ENCODE measurements around the gene OR10K1. TPM values are rescaled to one million over a fixed set of nuclear protein-coding genes. Genes with fewer than 3 reads are reported as not detected.

Gene OR10K1
- total RNA-seq, result not detected in 2 replicates

GRCh38 chr1:158461534-158461933, at the start of gene OR10K1:
Gene OR10K1 (plus strand): TSS chr1:158461834. CDS start chr1:158465562, 3,728 bp downstream.

GRCh38 chr1:158426137-158426536, 35.5 kb upstream of the OR10K1 start, which contains the start of gene OR10K2:
Gene OR10K2 (minus strand): TSS chr1:158426237. CDS start chr1:158420866, 5,371 bp downstream.

GRCh38 chr1:158471920-158472319, 10.3 kb downstream of the OR10K1 start, which contains the start of gene OR10R2:
Gene OR10R2 (plus strand): TSS chr1:158472220. CDS start chr1:158472326, 106 bp downstream.

Other genes starting within 250 kb of the OR10K1 start
- not detected in 2 replicates for gene CD1A, start 207.4 kb upstream of the OR10K1 start, total RNA-seq
- not detected in 2 replicates for gene CD1C, start 171.9 kb upstream of the OR10K1 start, total RNA-seq
- not detected in 2 replicates for gene CD1B, start 130.3 kb upstream of the OR10K1 start, total RNA-seq
- gene CD1E, start 107.9 kb upstream of the OR10K1 start, total RNA-seq, result not detected in 2 replicates
- gene OR10T2, start 62.4 kb upstream of the OR10K1 start, total RNA-seq, result not detected in 2 replicates
- not detected in 2 replicates for gene OR10K2, start 35.6 kb upstream of the OR10K1 start, total RNA-seq
- gene OR10R2, start 10.4 kb downstream of the OR10K1 start, total RNA-seq, result not detected in 2 replicates
- gene OR6Y1, start 92.6 kb downstream of the OR10K1 start, total RNA-seq, result not detected in 2 replicates
- not detected in 2 replicates for gene OR6P1, start 108.7 kb downstream of the OR10K1 start, total RNA-seq
- gene OR10X1, start 118.1 kb downstream of the OR10K1 start, total RNA-seq, result not detected in 2 replicates
- not detected in 2 replicates for gene OR10Z1, start 143.4 kb downstream of the OR10K1 start, total RNA-seq
- under 0.01 and 0.90 TPM in 2 replicates for gene SPTA1, start 224.9 kb downstream of the OR10K1 start, total RNA-seq
- not detected in 2 replicates for gene OR6K2, start 238.8 kb downstream of the OR10K1 start, total RNA-seq